NB4 (cell line): ENCODE results near the gene CABCOCO1.

Experiments used
- MAX ChIP-seq: IDR thresholded peaks from 2 replicates; pipeline ENCODE4 v1.6.1; 2011; ENCODE audit warnings: low read depth, low read length
- POLR2A ChIP-seq: IDR thresholded peaks from 2 replicates; pipeline ENCODE4 v1.6.1; 2011; ENCODE audit warnings: mild to moderate bottlenecking; ENCODE audit not compliant: insufficient read length; ENCODE audit errors: extremely low read depth
- TF ChIP-seq, protein P1 (sequence below): IDR thresholded peaks from one replicate; pipeline ENCODE4 v1.5.1; 2012; ENCODE audit warnings: low read depth, low read length

- TF ChIP-seq, protein P1, sequence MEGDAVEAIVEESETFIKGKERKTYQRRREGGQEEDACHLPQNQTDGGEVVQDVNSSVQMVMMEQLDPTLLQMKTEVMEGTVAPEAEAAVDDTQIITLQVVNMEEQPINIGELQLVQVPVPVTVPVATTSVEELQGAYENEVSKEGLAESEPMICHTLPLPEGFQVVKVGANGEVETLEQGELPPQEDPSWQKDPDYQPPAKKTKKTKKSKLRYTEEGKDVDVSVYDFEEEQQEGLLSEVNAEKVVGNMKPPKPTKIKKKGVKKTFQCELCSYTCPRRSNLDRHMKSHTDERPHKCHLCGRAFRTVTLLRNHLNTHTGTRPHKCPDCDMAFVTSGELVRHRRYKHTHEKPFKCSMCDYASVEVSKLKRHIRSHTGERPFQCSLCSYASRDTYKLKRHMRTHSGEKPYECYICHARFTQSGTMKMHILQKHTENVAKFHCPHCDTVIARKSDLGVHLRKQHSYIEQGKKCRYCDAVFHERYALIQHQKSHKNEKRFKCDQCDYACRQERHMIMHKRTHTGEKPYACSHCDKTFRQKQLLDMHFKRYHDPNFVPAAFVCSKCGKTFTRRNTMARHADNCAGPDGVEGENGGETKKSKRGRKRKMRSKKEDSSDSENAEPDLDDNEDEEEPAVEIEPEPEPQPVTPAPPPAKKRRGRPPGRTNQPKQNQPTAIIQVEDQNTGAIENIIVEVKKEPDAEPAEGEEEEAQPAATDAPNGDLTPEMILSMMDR, result no peak
- no peak for TF ChIP-seq POLR2A
- TF ChIP-seq MAX, result no peak
These were observed 95.7 kb downstream of the CABCOCO1 start for GRCh38 chr10:61758433-61758832.
